Colonic mucosa (tissue), 4 donors: ENCODE measurements around the gene PHF19. TPM values are rescaled to one million over a fixed set of nuclear protein-coding genes. Genes with fewer than 3 reads are reported as not detected.

Source experiments
- DNase-seq: peaks from one replicate; pipeline ENCODE4 v3.0.0-alpha.2; 2020
- H3K27ac ChIP-seq: fragments of 200-600 bp; one replicate; pipeline ENCODE4 v1.8.0; 2021
- H3K27me3 ChIP-seq: fragments of 200-600 bp; one replicate; pipeline ENCODE4 v1.8.0; 2021
- H3K36me3 ChIP-seq: fragments of 200-600 bp; one replicate; pipeline ENCODE4 v1.8.0; 2021
- H3K4me1 ChIP-seq: fragments of 200-600 bp; one replicate; pipeline ENCODE4 v1.8.0; 2021; ENCODE audit warnings: mild to moderate bottlenecking
- H3K4me3 ChIP-seq: fragments of 200-600 bp; one replicate; pipeline ENCODE4 v1.8.0; 2021
- H3K9ac ChIP-seq, 2 donors: one replicate each; pipeline ENCODE4 v1.7.0; 2013; ENCODE audit warnings: control low read depth in 2 of 2, low read depth in 2 of 2, low read length in 2 of 2
- H3K9me3 ChIP-seq: fragments of 200-600 bp; one replicate; pipeline ENCODE4 v1.8.0; 2021
- intact Hi-C: fragments of 100-400 bp; cut with DNase I; formaldehyde crosslinking; loops from one replicate; pipeline ENCODE4 v1.14.1; 2022
- total RNA-seq, 2 donors: library from RNA; stranded (reverse); fragmentation: NEBNext Ultra II Directional in 1 of 2; extraction: Animal tissue kit (Norgen Biotek cat#: 25700) in 1 of 2; gene quantifications; one replicate each; pipeline ENCODE4 v1.2.1, GENCODE V29; 2021
- TF ChIP-seq, protein P1 (sequence below): fragments of 200-600 bp; IDR thresholded peaks from one replicate; pipeline ENCODE4 v1.8.0; 2022; ENCODE audit warnings: antibody characterized with exemption, mild to moderate bottlenecking
- donor health status: healthy.
- donor health status: DM: no; HTN: no; CAD: no.
- donor health status: DM: no; HTN: no; CAD: no.

PHF19 gene
- total RNA-seq, 2 donors from 2014 or later = 23.8 to 50.3 TPM

DNA sequence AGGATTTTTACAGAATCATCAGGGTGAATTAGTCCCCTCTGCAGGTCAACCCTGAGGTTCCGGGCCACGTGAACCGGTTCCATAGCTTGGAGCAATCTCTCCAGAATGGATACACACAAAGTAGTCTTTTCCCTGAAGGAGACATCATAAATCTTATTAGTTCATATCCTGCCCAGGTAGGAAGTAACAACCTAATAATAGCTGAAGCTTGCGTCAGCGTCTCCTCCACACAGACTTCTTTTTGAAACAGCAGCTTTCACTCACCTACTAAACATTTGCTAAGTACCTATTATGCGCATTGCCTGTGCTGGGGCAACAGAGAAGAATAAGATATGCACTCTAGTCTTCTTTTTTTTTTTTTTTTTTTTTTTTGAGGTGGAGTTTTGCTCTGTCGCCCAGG, 43.7 kb downstream of the PHF19 start:
- peaks cover 12% of the 10 kb centered on the region for H3K36me3 ChIP-seq
- no peaks in the 10 kb centered on the region for H3K4me1 ChIP-seq
- no peaks in the 10 kb centered on the region for H3K27me3 ChIP-seq
- H3K9me3 ChIP-seq = no peaks in the 10 kb centered on the region
- TF ChIP-seq, protein P1, sequence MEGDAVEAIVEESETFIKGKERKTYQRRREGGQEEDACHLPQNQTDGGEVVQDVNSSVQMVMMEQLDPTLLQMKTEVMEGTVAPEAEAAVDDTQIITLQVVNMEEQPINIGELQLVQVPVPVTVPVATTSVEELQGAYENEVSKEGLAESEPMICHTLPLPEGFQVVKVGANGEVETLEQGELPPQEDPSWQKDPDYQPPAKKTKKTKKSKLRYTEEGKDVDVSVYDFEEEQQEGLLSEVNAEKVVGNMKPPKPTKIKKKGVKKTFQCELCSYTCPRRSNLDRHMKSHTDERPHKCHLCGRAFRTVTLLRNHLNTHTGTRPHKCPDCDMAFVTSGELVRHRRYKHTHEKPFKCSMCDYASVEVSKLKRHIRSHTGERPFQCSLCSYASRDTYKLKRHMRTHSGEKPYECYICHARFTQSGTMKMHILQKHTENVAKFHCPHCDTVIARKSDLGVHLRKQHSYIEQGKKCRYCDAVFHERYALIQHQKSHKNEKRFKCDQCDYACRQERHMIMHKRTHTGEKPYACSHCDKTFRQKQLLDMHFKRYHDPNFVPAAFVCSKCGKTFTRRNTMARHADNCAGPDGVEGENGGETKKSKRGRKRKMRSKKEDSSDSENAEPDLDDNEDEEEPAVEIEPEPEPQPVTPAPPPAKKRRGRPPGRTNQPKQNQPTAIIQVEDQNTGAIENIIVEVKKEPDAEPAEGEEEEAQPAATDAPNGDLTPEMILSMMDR = no peak
- intact Hi-C loops = no loop called here
- no peak overlapping the region for H3K9ac ChIP-seq
- no peak overlapping the region for H3K4me3 ChIP-seq
- H3K27ac ChIP-seq = no peak overlapping the region
- DNase-seq = no peak

GRCh38 chr9:120832807-120833206, 44.2 kb downstream of the PHF19 start:
- H3K36me3 ChIP-seq = peaks cover 12% of the 10 kb centered on the region

GRCh38 chr9:120830865-120831264, 46.1 kb downstream of the PHF19 start:
- TF ChIP-seq, protein P1 = no peak
- Histone ChIP-seq H3K27ac (no peak overlapping the region), H3K36me3 (peaks cover 12% of the 10 kb centered on the region), H3K9ac (no peak overlapping the region), H3K9me3 (no peaks in the 10 kb centered on the region), H3K4me3 (no peak overlapping the region), H3K27me3 (no peaks in the 10 kb centered on the region), H3K4me1 (no peaks in the 10 kb centered on the region)
- no peak for DNase-seq
- intact Hi-C loops = no loop called here

More at GRCh38 chr9:120832807-120833206, 44.2 kb downstream of the PHF19 start:
- no peaks in the 10 kb centered on the region for H3K4me1 ChIP-seq
- H3K9me3 ChIP-seq = no peaks in the 10 kb centered on the region
- no peak for DNase-seq
- no peaks in the 10 kb centered on the region for H3K27me3 ChIP-seq
- TF ChIP-seq, protein P1 = no peak
- H3K4me3 ChIP-seq = no peak overlapping the region
- no peak overlapping the region for H3K27ac ChIP-seq
- no peak overlapping the region for H3K9ac ChIP-seq
- intact Hi-C loops = no loop called here

GRCh38 chr9:120830151-120830550, 46.8 kb downstream of the PHF19 start:
- no peak overlapping the region for H3K9ac ChIP-seq
- TF ChIP-seq, protein P1 = no peak
- H3K9me3 ChIP-seq = no peaks in the 10 kb centered on the region
- no peaks in the 10 kb centered on the region for H3K27me3 ChIP-seq
- H3K4me3 ChIP-seq = no peak overlapping the region
- intact Hi-C loops = no loop called here
- H3K27ac ChIP-seq = no peak overlapping the region
- H3K4me1 ChIP-seq = no peaks in the 10 kb centered on the region
- DNase-seq = no peak
- H3K36me3 ChIP-seq = peaks cover 12% of the 10 kb centered on the region

DNA sequence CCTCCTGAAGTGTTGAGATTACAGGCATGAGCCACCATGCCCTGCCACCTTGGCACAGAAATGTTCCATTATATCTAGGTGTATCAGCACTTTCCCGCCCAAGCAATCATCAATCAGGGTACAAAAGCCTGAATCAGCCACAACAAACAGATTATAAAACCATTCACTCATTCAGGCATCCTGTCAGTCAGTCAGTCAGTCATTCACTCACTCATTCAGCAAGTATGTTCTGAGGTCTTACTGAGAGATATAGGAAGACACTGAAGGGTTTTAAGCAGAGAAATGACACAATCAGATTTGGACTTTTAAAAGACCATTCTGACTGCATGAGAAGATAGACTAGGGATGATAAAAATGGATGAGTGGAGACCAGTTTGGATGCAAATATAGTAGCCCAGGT, 47.3 kb downstream of the PHF19 start:
- TF ChIP-seq, protein P1 = no peak
- no peak for DNase-seq
- Histone ChIP-seq H3K9ac (no peak overlapping the region), H3K4me1 (no peaks in the 10 kb centered on the region), H3K9me3 (no peaks in the 10 kb centered on the region), H3K27me3 (no peaks in the 10 kb centered on the region), H3K36me3 (peaks cover 12% of the 10 kb centered on the region), H3K27ac (no peak overlapping the region), H3K4me3 (no peak overlapping the region)
- intact Hi-C loops = no loop called here

GRCh38 chr9:120820095-120820494, 56.9 kb downstream of the PHF19 start:
- no peaks in the 10 kb centered on the region for H3K9me3 ChIP-seq
- H3K27ac ChIP-seq = no peak overlapping the region
- H3K9ac ChIP-seq = no peak overlapping the region
- TF ChIP-seq, protein P1 = no peak
- intact Hi-C loops = no loop called here
- no peak overlapping the region for H3K4me3 ChIP-seq
- no peaks in the 10 kb centered on the region for H3K27me3 ChIP-seq
- no peaks in the 10 kb centered on the region for H3K36me3 ChIP-seq
- DNase-seq = no peak
- no peaks in the 10 kb centered on the region for H3K4me1 ChIP-seq
